NOMO-1 treated with dmso at 0.1 percent for 144 hours (cell line): ENCODE results near the gene DYRK1A.
"Not testable (repeated sequence)": the region's sequence is repeated elsewhere in the genome, so short reads cannot be mapped to it uniquely, and the experiment has no call there.

Source experiments
- DNase-seq: peaks from one replicate; lab custom pipeline; 2025; ENCODE audit not compliant: unreplicated experiment; lab: John Stamatoyannopoulos, UW

The DYRK1A gene

DNA sequence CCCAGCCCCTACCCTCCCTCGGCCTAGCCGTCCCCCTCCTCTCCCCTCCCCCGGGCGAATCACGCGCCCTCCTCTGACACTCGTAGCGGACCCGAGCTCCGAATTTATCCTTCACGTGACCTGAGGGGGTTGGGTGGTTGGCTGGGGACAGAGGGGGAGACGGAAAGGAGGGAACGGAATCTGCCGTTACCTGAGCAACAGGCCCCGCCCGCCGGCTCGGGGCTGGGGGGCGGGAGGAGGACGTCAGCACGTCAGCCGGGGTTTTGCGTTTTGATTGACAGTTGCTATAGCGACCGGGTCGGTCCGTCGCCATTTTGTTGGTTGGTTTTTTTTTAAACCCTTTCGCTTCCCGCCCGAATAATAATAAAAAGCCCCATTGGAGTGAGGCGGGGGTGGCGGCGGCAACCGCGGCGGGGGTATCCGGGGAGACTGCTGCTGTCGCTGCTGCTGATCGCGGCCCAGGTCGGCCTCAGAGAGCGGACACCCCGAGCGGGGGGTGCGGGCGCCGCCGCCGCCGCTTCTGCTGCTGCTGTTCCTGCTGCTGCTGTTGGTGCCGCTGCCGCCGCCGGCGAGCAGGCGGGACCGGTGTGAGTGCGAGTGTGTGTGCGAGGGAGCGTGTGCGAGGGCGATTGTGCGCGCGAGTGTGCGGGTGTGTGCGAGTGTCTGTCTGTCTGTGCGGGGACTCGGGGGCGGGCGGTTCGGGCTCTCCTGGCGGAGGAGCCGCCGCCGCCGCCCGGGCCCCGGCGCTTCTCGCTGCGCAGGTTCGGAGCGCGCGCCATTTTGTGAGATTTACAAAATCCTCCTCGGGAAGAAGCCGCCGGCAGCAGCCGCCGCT is at the start of gene DYRK1A:
Gene DYRK1A, plus strand, starts transcription at position 292 of the 835 bp plus-strand sequence. CDS start 53,602 bp downstream, outside the sequence.
- peak; percentile 97 for DNase-seq

DNA sequence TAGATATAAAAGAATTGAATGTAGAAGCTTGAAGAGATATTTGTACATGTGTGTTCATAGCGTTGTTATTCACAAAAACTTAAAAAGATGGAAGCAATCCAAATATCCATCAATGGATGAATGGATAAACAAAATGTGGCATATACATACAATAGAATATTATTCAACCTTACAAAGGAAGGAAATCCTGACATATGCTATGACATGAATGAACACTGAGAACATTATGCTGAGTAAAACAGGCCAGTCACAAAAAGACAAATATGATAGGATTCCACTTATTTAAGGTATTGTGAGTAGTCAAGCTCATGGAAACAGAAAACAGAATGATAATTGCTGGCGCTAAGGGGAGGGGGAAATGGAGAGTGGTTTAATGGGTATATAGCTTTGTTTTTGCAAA is 47.0 kb upstream of the DYRK1A start:
- DNase-seq = no peak

- DNase-seq = no peak
Measured at GRCh38 chr21:37322084-37322483, 44.5 kb upstream of the DYRK1A start.

DNA sequence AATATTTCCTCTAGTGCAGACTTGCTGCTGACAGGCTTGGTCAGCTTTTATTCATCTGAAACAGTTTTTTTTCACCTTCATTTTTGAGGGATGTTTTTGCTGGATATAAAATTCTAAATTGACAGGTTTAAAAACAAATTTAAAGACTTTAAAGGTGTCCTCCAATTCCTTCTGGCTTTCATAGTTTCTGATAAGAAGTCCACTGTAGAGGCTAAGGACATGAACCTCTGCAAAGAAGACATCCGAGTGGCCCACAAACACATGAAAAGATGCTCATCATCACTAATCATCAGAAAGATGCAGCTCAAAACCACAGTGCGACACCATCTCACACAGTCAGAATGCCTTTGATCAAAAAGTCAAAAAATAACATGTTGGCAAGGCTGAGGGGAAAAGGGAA is 42.0 kb upstream of the DYRK1A start:
- DNase-seq = no peak

- not testable (repeated sequence) for DNase-seq
Measured at GRCh38 chr21:37328147-37328546, 38.4 kb upstream of the DYRK1A start.

GRCh38 chr21:37331411-37331810 is 35.2 kb upstream of the DYRK1A start:
- no peak for DNase-seq

DNA sequence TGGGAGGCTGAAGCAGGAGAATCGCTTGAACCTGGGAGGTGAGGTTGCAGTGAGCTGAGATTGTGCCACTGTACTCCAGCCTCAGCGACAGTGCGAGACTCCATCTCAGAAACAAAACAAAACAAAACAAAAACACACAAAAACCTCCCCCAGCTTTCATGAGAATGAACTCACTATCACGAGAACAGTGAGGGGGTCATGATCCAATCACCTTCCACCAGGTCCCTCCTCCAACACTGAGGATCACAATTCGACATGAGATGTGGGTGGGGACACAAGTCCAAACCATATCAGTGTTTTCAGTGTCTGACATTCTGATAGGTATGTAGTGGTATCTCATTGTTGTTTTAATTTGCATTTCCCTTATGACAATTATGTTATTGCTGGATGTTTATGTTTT is 31.5 kb upstream of the DYRK1A start:
- no peak for DNase-seq

DNA sequence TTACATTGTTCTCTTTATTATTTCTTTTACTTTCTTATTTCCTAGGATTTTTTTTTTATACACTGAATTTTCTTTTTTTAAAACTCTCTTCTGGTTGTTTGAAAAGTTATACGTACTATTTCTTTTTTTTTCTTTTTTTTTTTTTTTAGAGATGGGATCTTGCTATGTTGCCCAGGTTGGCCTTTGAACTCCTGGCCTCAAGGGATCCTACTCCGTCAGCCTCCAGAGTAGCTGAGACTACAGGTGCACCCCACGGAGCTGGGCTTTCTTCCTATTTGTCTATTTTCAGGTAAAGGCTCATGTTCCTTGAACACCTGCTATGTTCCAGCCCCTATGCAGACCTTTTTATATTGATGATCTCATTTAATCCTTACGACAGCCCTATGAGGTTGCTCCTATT is 29.4 kb upstream of the DYRK1A start:
- DNase-seq = no peak

DNA sequence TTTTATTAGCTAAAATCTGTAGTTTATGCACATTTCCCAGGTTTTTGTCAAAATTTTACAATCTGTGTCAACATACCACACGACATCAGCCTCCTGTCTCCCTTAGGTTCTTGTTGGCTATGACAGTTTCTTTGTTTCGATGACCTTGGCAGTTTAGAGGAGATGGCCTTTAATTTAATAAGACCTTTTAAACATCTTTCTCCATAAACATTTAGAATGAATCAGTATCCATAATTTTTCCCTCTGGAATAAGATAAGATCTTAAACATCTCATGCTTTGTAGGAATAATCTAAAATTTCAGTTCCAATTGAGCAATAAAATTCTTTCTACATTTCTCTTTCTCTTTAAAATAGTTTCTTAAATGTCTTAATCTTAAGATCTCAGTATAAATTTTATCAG is 28.7 kb upstream of the DYRK1A start:
- DNase-seq = no peak

GRCh38 chr21:37338671-37339551 is 27.7 kb upstream of the DYRK1A start:
- DNase-seq = no peak

DNA sequence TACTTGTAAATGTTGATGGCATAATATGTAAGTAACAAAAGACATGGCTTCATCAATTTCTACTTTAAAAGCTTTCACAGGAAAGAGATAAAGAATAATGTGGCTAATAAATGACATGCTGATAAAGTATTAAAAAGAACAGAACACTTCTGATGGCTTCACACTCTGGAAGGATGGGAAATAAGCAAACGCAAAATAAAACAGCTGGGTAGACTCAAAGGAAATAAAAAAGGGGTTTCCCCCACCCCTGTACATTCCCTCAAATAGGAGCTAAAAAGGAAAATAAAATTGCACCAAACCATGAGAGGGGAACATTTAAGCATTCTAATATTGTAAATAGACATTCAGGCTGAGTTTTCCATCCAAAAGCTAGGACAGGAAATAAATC is 27.0 kb upstream of the DYRK1A start:
- DNase-seq = no peak

- no peak for DNase-seq
Measured at GRCh38 chr21:37341254-37341960, 25.2 kb upstream of the DYRK1A start.

DNA sequence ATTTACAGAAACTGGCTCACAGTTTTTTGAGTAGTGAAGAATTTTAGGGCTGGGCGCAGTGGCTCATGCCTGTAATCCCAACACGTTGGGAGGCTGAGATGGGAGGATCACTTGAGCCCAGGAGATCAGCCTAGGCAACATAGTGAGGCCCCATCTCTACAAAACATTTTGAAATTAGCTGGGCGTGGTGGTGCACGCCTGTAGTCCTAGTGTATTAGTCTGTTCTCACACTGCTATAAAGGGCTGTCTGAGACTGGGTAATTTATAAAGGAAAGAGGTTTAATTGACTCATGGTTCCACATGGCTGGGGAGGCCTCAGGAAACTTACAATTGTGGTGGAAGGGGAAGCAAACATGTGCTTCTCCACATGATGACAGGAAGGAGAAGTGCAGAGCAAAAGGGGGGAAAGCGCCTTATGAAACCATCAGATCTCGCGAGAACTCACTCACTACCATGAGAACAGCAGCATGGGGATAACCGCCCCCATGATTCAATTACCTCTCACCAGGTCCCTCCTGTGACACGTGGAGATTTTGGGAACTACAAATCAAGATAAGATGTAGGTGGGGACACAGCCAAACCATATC is 24.4 kb upstream of the DYRK1A start:
- DNase-seq = no peak

GRCh38 chr21:37346841-37347430 is 19.6 kb upstream of the DYRK1A start:
- no peak for DNase-seq

DNA sequence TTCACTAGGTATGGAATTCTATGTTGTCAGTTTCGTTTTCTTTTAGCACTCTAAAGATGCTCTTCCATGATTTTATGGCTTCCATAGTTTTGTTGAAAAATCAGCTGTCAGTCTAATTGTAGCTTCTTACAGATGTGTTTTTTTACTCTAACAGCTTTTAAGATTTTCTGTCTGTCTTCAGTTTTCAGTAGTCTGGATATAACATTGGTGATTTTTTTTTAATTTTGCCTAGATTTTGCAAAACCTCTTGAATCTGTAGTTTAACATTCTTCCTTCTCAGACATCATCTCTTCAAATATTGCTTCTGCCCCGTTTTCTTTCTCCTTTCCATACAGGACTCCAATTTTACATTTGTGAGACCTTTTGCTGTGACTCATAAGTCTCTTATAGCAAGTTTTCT is 17.9 kb upstream of the DYRK1A start:
- no peak for DNase-seq

DNA sequence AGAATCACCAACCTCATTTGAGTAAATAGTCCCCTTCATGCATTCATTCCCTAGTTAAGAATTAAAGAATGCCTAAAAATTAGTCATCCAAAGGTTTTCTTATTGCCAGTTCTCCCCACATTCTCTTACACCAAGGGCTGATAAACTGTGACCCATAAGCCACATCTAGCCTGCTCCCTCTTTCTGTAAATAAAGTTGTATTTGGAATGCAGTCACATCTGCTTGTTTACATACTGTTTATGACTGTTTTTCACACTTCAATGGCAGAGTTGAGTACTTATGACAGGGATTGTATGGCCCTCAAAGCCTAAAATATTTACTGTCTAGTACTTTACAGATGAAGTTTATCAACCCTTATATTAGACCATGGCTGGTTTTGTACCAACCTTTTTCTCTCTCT is 16.1 kb upstream of the DYRK1A start:
- DNase-seq = no peak

- DNase-seq = no peak
Measured at GRCh38 chr21:37356706-37357105, 9.9 kb upstream of the DYRK1A start.

DNA sequence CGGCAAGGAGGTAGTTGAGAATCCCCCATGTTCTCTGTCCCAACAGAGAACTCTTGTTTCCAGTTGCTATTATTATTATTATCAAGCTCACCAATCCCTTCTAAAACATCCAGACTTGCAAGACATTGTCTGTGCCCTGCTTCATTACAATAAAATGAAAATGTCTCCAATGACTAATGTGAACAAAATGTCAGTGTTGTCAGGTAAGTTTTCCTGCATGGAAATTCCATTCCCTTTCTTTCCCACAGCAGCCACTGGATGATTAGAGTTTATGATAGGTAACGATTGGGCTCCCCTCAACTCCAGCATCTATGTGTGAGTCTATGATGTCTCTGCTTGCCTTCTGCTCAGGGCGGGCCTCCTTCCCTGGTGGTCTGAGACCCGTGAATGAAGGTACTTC is 8.9 kb upstream of the DYRK1A start:
- no peak for DNase-seq

DNA sequence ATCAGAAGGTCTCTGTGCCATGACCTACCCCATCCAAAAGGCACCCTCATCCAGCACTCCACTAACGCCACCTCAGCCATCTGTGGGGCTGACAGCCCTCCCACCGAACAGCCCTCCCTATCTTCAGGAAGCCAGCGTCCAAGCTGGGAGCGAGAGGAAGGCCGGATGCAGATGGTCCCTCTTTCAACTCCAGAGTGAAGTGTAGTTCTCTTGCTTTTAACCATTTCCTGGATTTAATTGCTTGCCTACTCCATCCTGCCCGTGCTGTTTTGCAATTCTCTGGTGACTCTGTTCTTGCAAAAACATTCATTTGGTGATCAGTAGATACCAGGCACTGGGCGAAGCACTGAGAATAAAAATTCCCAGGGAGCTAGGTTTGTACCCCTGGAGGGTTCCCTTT is 8.2 kb upstream of the DYRK1A start:
- peak; percentile 30 for DNase-seq

DNA sequence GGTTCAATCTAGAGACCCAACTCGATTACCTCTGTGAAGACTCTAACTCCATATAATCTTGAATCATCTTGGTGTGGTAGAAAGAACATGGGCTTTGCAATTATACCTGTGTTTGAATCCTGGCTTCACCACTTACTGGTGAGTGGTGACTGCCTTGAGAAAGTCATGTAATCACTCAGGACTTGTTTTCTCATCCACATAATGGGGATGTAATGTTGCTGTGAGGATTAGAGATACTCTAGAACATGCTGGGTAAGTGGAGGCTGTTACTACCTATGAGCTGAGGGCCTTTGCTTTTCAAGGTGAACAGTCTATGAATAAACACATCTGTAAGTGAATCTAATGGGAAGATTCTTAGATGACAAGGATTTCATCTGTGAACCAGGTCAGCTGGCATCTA is 2.6 kb upstream of the DYRK1A start:
- DNase-seq = no peak

- DNase-seq = no peak
Measured at GRCh38 chr21:37364722-37365121, 1.9 kb upstream of the DYRK1A start.
